ENCODE data around the gene DLAT. TPM values are rescaled to one million over a fixed set of nuclear protein-coding genes. Genes with fewer than 3 reads are reported as not detected.

Gene DLAT
- total RNA-seq (2014; rRNA removed; shearing (Covaris generic)): 37.2 and 42.4 TPM in 2 replicates

- DNase-seq (ENCODE audit: low spot score): peak; percentile 97
Measured at GRCh38 chr11:112024773-112025678, at the start of gene DLAT. Gene DLAT, plus strand, starts transcription at chr11:112025408. Its CDS starts 65 bp downstream, at chr11:112025473.

- no peak for DNase-seq (ENCODE audit: low spot score)
Measured at GRCh38 chr11:111976119-111976766, 49.0 kb upstream of the DLAT start.

- no peak for DNase-seq (ENCODE audit: low spot score)
Measured at GRCh38 chr11:111976767-111977145, 48.5 kb upstream of the DLAT start.

GRCh38 chr11:111977146-111978027 lies 47.8 kb upstream of the DLAT start:
- peak; percentile 23 for DNase-seq (ENCODE audit: low spot score)

- DNase-seq (ENCODE audit: low spot score): no peak
Measured at GRCh38 chr11:111978028-111978771, 47.0 kb upstream of the DLAT start.

- DNase-seq (ENCODE audit: low spot score): no peak
Measured at GRCh38 chr11:111980062-111980461, 45.1 kb upstream of the DLAT start.

- DNase-seq (ENCODE audit: low spot score): no peak
Measured at GRCh38 chr11:111981270-111981669, 43.9 kb upstream of the DLAT start.

GRCh38 chr11:111982019-111982464 lies 43.2 kb upstream of the DLAT start:
- peak; percentile 95 for DNase-seq (ENCODE audit: low spot score)

- DNase-seq (ENCODE audit: low spot score): no peak
Measured at GRCh38 chr11:111982541-111983186, 42.5 kb upstream of the DLAT start.

GRCh38 chr11:111983187-111983986 lies 41.8 kb upstream of the DLAT start:
- DNase-seq (ENCODE audit: low spot score): peak; percentile 86

- DNase-seq (ENCODE audit: low spot score): no peak
Measured at GRCh38 chr11:111986589-111986988, 38.6 kb upstream of the DLAT start.

- no peak for DNase-seq (ENCODE audit: low spot score)
Measured at GRCh38 chr11:111990381-111990780, 34.8 kb upstream of the DLAT start.

GRCh38 chr11:111992206-111992855 lies 32.9 kb upstream of the DLAT start:
- DNase-seq (ENCODE audit: low spot score): no peak

- no peak for DNase-seq (ENCODE audit: low spot score)
Measured at GRCh38 chr11:111996129-111996528, 29.1 kb upstream of the DLAT start.

GRCh38 chr11:111996669-111997068 lies 28.5 kb upstream of the DLAT start:
- peak; percentile 63 for DNase-seq (ENCODE audit: low spot score)

GRCh38 chr11:111999111-111999510 lies 26.1 kb upstream of the DLAT start:
- DNase-seq (ENCODE audit: low spot score): no peak

- DNase-seq (ENCODE audit: low spot score): no peak
Measured at GRCh38 chr11:112000703-112001102, 24.5 kb upstream of the DLAT start.

- no peak for DNase-seq (ENCODE audit: low spot score)
Measured at GRCh38 chr11:112002491-112003216, 22.6 kb upstream of the DLAT start.

All from HT-29 (cell line).